ENCODE data around the gene ACBD3.
A peak's percentile ranks its signal among the peaks of the same experiment; 100 is the strongest.

Gene ACBD3

DNA sequence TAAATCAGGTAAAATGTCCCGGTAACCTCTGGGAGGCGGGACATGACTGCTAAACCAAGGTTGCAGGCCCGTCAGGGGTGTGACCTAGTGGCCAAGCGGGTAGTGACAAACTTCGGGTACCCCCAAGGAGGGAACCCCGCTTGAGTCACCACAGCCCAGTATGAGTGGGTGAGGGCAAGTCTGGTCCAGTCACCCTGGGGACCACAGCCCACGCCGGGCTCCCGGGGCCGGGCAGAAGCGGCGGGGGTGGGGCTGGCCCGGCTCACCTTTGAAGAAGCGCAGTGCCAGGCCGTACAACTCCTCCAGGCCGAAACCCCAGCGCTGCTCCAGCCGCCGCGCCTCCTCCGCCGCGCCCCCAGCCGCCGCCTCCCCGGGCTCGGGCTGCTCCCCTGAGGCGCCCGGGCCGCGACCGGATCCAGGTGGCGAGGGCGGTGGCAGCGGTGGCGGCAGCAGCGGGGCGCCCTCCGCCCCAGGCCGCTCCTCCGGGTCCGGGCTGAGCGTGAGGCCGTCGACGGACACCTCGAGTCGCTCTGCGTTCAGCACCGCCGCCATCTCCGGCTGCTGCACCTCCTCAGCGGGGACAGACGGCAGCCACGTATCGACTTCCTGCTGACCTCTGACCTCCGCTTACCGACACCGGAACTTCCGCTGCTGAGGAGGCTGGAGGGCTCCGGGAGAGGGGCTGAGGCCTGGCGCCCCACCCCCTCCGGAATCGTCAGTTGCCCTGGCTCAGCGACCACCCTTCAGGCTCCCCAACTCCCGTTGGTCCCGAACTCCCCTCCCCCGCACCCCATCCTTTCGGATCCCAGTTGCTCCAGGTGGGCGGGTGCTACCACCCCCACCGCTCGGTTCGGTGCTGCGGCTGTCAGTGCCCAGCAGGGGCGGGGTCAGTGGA lies at the start of gene ACBD3:
Gene ACBD3 (minus strand): TSS at position 618 of the 895 bp plus-strand sequence. CDS start 66 bp downstream, at position 552.
- peak within 1 kb of the TSS; percentile 90 for H3K4me3 ChIP-seq (ENCODE audit: low read length)
- no peaks in the 10 kb centered on the region for H3K27me3 ChIP-seq (ENCODE audit: control insufficient read depth, insufficient read depth, low read length)
- peaks cover 4% of the 10 kb centered on the region for H3K36me3 ChIP-seq (ENCODE audit: control insufficient read depth, low read depth, low read length)
- H3K27ac ChIP-seq (ENCODE audit: low read length) = peak within 1 kb of the TSS; percentile 35
- peak within 1 kb of the TSS; percentile 69 for H3K9ac ChIP-seq (ENCODE audit: low read length)
- no peaks in the 10 kb centered on the region for H3K9me3 ChIP-seq (ENCODE audit: control insufficient read depth, low read depth, low read length)
- H3K4me1 ChIP-seq (ENCODE audit: control insufficient read depth, low read depth, low read length) = peaks cover 4% of the 10 kb centered on the region

DNA sequence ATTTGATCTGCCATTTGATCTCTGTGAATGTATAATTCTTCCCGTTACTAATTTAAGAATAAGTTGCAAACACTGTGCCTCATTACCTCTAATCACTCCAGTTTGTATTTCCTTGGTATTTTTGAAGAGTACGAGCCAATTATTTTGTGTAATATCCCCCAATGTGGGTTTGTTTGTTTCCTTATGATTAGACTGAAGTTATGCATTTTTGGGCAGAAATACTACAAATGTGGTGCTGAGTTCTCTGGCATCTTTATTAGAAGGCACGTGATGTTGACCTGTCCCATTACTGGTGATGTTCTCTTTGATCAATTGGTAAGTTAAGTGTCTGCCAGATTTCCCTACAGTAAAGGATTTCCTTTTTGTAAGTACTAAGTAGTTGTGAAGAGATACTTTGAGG lies 47.3 kb upstream of the ACBD3 start:
- H3K4me3 ChIP-seq (ENCODE audit: low read length) = no peak overlapping the region
- no peaks in the 10 kb centered on the region for H3K9me3 ChIP-seq (ENCODE audit: control insufficient read depth, low read depth, low read length)
- H3K4me1 ChIP-seq (ENCODE audit: control insufficient read depth, low read depth, low read length) = no peaks in the 10 kb centered on the region
- H3K27ac ChIP-seq (ENCODE audit: low read length) = no peak overlapping the region
- H3K36me3 ChIP-seq (ENCODE audit: control insufficient read depth, low read depth, low read length) = peaks cover 56% of the 10 kb centered on the region
- no peak overlapping the region for H3K9ac ChIP-seq (ENCODE audit: low read length)
- no peaks in the 10 kb centered on the region for H3K27me3 ChIP-seq (ENCODE audit: control insufficient read depth, insufficient read depth, low read length)

DNA sequence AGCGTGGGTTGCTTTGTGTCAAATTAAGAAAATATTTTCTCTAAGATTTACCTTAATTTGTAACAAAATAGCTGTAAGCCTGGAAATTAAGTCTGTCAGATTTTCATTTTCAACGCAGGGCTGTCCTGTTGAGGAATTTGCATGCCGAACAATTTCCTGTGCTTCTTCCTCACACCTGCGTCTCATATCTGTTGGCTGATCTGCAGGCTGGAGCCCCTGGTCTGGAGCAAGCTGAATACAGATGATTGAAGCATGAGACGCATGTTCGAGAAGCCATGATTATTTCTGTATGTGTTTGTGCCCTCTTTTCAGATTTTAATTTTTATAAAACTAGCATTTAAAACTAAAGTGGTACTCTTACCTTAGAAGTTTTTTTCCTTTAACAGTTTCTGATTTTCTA lies 46.8 kb upstream of the ACBD3 start:
- no peak overlapping the region for H3K4me3 ChIP-seq (ENCODE audit: low read length)
- H3K27ac ChIP-seq (ENCODE audit: low read length) = no peak overlapping the region

DNA sequence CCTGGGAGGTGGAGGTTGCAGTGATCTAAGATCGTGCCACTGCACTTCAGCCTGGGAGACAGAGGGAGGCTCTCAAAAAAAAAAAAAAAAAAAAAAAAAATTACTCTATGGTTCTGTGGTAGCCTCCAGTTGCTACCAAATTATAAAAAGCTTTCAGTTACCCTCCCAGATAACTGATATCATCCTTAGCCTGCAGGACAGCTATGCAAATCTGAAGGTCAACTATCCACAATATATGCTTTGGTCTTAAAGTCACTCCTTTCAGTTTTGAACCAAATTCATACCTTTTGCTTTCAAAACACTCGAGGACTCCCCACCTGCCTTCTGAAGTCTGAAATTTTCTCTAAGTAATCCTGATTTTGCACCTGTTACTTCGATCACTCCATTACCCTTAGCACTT lies 40.1 kb upstream of the ACBD3 start:
- peaks cover 8% of the 10 kb centered on the region for H3K36me3 ChIP-seq (ENCODE audit: control insufficient read depth, low read depth, low read length)
- no peaks in the 10 kb centered on the region for H3K9me3 ChIP-seq (ENCODE audit: control insufficient read depth, low read depth, low read length)
- H3K9ac ChIP-seq (ENCODE audit: low read length) = no peak overlapping the region
- H3K4me3 ChIP-seq (ENCODE audit: low read length) = no peak overlapping the region
- peaks cover 31% of the 10 kb centered on the region for H3K27me3 ChIP-seq (ENCODE audit: control insufficient read depth, insufficient read depth, low read length)
- no peak overlapping the region for H3K27ac ChIP-seq (ENCODE audit: low read length)
- H3K4me1 ChIP-seq (ENCODE audit: control insufficient read depth, low read depth, low read length) = no peaks in the 10 kb centered on the region

More for the DNA sequence above, 46.8 kb upstream of the ACBD3 start:
- no peaks in the 10 kb centered on the region for H3K4me1 ChIP-seq (ENCODE audit: control insufficient read depth, low read depth, low read length)
- H3K9me3 ChIP-seq (ENCODE audit: control insufficient read depth, low read depth, low read length) = no peaks in the 10 kb centered on the region
- H3K9ac ChIP-seq (ENCODE audit: low read length) = no peak overlapping the region
- peaks cover 51% of the 10 kb centered on the region for H3K36me3 ChIP-seq (ENCODE audit: control insufficient read depth, low read depth, low read length)
- H3K27me3 ChIP-seq (ENCODE audit: control insufficient read depth, insufficient read depth, low read length) = no peaks in the 10 kb centered on the region

DNA sequence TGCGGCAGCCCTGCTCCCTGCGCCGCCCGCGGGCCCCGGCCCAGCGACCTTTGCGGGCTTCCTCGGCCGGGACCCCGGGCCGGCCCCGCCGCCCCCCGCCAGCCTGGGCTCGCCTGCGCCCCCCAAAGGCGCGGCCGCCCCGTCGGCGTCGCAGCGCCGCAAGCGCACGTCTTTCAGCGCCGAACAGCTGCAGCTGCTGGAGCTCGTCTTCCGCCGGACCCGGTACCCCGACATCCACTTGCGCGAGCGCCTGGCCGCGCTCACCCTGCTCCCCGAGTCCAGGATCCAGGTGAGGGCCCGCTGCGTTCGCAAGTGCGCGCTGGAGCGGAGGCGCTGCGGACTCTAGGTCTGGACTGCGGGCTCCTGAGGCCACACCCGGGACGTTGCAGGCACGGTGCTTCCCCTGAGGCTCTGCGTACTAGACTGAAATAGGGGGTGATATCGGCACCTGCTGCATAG lies 37.3 kb upstream of the ACBD3 start:
- peaks cover 10% of the 10 kb centered on the region for H3K4me1 ChIP-seq (ENCODE audit: control insufficient read depth, low read depth, low read length)
- H3K9ac ChIP-seq (ENCODE audit: low read length) = peak overlapping the region; percentile 6
- H3K4me3 ChIP-seq (ENCODE audit: low read length) = peak overlapping the region; percentile 65
- peaks cover 31% of the 10 kb centered on the region for H3K27me3 ChIP-seq (ENCODE audit: control insufficient read depth, insufficient read depth, low read length)
- H3K27ac ChIP-seq (ENCODE audit: low read length) = no peak overlapping the region
- H3K9me3 ChIP-seq (ENCODE audit: control insufficient read depth, low read depth, low read length) = no peaks in the 10 kb centered on the region
- H3K36me3 ChIP-seq (ENCODE audit: control insufficient read depth, low read depth, low read length) = no peaks in the 10 kb centered on the region

DNA sequence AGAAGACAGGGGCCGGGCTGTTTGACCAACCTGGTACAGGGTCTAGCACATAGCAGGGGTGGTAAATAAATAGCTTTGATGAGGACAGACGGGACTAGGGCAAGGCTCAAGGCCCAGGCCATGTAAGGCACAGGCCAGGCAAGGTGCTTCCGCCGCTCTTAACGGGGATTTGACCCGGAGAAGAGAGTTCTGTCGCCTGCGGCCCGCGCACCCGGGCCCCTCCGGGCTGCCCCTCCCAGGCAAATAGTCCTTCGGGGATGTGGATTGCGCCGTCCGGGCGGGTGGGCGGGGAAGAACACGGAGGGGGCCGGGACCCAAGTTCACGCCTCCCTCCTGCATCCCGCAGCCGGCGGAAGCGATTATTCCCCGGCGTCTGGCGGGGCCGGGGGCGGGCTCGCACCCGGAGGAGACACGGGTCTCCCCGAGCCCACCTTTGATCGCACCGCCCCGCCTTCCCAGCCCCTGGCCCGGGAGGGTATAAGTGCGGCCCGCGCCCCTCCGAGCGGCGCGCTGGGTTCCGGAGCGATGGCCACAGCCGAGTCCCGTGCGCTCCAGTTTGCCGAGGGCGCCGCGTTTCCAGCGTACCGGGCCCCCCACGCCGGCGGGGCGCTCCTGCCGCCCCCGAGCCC lies 36.7 kb upstream of the ACBD3 start, which contains the start of gene MIXL1:
Gene MIXL1 (plus strand): TSS at position 508 of the 629 bp plus-strand sequence. CDS start 18 bp downstream, at position 526.
- H3K27ac ChIP-seq (ENCODE audit: low read length) = no peak within 1 kb of the TSS
- H3K4me3 ChIP-seq (ENCODE audit: low read length) = peak within 1 kb of the TSS; percentile 65
- no peaks in the 10 kb centered on the region for H3K36me3 ChIP-seq (ENCODE audit: control insufficient read depth, low read depth, low read length)
- H3K9ac ChIP-seq (ENCODE audit: low read length) = peak within 1 kb of the TSS; percentile 6
- H3K27me3 ChIP-seq (ENCODE audit: control insufficient read depth, insufficient read depth, low read length) = peaks cover 31% of the 10 kb centered on the region
- no peaks in the 10 kb centered on the region for H3K9me3 ChIP-seq (ENCODE audit: control insufficient read depth, low read depth, low read length)
- H3K4me1 ChIP-seq (ENCODE audit: control insufficient read depth, low read depth, low read length) = peaks cover 10% of the 10 kb centered on the region

DNA sequence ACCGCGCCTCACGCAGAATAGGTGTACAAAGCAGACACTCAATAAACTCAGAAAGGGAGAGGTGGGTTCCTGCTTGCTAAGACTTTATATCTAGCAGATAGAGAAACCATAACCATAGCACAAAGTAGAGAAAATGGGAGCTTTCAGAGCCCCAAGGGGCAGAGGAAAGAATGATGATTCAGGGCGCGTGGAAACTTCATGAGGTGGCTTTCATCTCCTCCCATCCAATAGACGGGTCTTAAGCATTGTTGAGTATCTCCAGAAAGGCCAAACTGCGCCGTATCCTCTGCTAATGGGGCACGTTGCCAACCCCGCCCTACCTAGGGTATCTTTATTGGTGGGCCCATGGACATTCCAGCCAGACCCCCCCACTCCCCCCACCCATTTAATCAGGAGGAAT lies 36.1 kb upstream of the ACBD3 start:
- H3K9me3 ChIP-seq (ENCODE audit: control insufficient read depth, low read depth, low read length) = no peaks in the 10 kb centered on the region
- H3K9ac ChIP-seq (ENCODE audit: low read length) = no peak overlapping the region
- H3K4me1 ChIP-seq (ENCODE audit: control insufficient read depth, low read depth, low read length) = peaks cover 10% of the 10 kb centered on the region
- no peak overlapping the region for H3K27ac ChIP-seq (ENCODE audit: low read length)
- no peaks in the 10 kb centered on the region for H3K36me3 ChIP-seq (ENCODE audit: control insufficient read depth, low read depth, low read length)
- peaks cover 31% of the 10 kb centered on the region for H3K27me3 ChIP-seq (ENCODE audit: control insufficient read depth, insufficient read depth, low read length)
- no peak overlapping the region for H3K4me3 ChIP-seq (ENCODE audit: low read length)

DNA sequence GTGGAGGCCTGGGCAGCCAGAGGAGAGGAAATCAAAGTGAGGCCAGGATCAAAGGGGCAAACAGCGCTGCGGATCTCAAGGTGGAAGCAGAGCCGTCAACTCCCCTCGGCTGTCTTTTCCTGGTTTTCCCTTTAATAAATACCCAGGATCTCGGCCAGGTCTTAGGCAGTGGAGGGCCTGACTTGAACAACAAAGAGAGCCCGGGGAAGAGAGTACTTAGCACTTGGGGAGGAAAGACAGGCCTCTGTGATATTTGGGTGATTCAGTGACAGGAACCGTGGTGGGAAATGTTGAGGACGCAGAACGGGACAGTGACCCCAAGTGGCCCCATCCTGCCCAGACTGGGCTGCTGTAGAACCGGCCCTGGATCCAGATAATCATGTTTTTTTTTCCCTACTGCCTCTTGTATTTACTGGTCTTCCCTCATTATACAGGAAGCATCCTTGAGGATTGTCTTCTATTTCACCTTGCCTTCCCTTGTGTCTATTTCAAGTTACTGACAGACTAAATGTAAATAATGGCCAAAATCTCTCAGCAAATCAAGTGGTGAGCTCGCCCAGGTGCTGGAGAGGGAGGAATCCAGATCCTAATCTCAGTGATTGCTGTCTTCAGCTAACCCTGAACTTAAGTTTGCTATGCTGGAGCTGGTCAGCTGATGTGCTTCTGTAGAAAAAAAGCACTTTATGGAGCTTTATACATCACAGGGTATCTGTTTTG lies 34.1 kb upstream of the ACBD3 start:
- Histone ChIP-seq H3K9ac (ENCODE audit: low read length) (no peak overlapping the region), H3K27ac (ENCODE audit: low read length) (no peak overlapping the region), H3K27me3 (ENCODE audit: control insufficient read depth, insufficient read depth, low read length) (peaks cover 31% of the 10 kb centered on the region)

DNA sequence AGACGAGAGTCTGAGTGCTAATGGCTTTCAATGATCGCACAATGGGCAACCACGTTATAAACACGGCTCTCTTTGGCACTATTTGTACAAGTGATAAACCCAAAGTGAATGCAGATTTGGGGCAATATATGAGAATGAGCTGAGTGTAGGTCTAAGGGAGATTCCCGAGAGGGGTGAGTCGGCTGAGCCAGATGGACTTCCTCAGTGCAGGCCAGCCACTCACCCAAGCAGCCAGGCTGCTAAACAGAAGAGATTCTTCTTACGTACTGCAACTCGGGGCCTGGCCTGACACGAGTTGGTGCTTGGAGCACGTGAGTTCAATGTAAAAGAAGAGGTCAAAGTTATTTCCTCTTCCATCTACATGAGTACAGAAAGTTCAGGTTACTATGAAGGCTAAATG lies 30.7 kb upstream of the ACBD3 start:
- Histone ChIP-seq H3K4me1 (ENCODE audit: control insufficient read depth, low read depth, low read length) (peaks cover 24% of the 10 kb centered on the region), H3K27ac (ENCODE audit: low read length) (no peak overlapping the region), H3K9ac (ENCODE audit: low read length) (no peak overlapping the region), H3K4me3 (ENCODE audit: low read length) (no peak overlapping the region), H3K9me3 (ENCODE audit: control insufficient read depth, low read depth, low read length) (no peaks in the 10 kb centered on the region), H3K36me3 (ENCODE audit: control insufficient read depth, low read depth, low read length) (no peaks in the 10 kb centered on the region), H3K27me3 (ENCODE audit: control insufficient read depth, insufficient read depth, low read length) (peaks cover under 1% of the 10 kb centered on the region)

More for the DNA sequence above, 34.1 kb upstream of the ACBD3 start:
- Histone ChIP-seq H3K36me3 (ENCODE audit: control insufficient read depth, low read depth, low read length) (no peaks in the 10 kb centered on the region), H3K9me3 (ENCODE audit: control insufficient read depth, low read depth, low read length) (no peaks in the 10 kb centered on the region), H3K4me3 (ENCODE audit: low read length) (no peak overlapping the region), H3K4me1 (ENCODE audit: control insufficient read depth, low read depth, low read length) (peaks cover 12% of the 10 kb centered on the region)

DNA sequence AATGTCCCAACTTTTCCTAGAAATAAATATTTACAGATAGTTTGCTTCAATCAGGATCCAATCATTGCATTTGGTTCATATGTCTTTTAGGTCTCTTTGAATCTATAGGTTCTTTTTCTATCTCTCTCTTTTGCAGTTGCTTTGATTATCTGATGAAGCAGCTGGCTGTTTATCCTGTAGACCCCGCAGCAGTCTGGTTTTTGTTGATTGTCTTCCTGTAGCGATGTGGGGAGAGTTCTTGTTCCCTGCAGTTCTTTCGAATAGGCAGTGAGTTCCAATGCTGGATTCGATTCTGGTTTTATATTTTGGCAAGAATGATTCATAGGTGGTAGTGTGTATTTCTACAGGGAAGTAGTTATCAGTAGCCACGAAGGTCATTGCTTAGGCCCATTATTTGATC lies 29.5 kb upstream of the ACBD3 start:
- Histone ChIP-seq H3K27ac (ENCODE audit: low read length) (no peak overlapping the region), H3K4me3 (ENCODE audit: low read length) (no peak overlapping the region), H3K36me3 (ENCODE audit: control insufficient read depth, low read depth, low read length) (no peaks in the 10 kb centered on the region), H3K27me3 (ENCODE audit: control insufficient read depth, insufficient read depth, low read length) (no peaks in the 10 kb centered on the region), H3K9me3 (ENCODE audit: control insufficient read depth, low read depth, low read length) (no peaks in the 10 kb centered on the region), H3K9ac (ENCODE audit: low read length) (peak overlapping the region; percentile 11), H3K4me1 (ENCODE audit: control insufficient read depth, low read depth, low read length) (peaks cover 27% of the 10 kb centered on the region)

DNA sequence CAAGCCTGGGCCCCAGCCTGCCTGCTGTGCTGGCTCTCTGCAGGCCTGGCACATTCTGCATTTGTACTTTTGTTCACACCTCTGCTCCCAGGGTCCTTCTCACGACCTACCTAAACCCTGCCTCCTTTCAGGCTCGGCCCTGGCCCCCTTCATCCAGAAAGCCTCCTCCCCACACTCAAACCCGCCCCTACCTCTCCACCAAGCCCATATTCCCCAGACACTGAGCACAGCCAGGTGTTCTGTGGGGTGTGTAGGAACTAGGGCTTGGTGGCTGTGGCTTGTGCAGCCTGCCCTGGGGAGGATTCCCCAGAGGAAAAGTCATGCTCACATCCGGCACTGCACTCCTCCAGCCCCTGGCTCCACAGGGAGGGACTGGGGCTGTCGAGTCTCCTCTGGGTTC lies 28.7 kb upstream of the ACBD3 start:
- Histone ChIP-seq H3K4me3 (ENCODE audit: low read length) (no peak overlapping the region), H3K4me1 (ENCODE audit: control insufficient read depth, low read depth, low read length) (peaks cover 27% of the 10 kb centered on the region), H3K9ac (ENCODE audit: low read length) (no peak overlapping the region)

More for the DNA sequence above, 28.7 kb upstream of the ACBD3 start:
- no peak overlapping the region for H3K27ac ChIP-seq (ENCODE audit: low read length)
- no peaks in the 10 kb centered on the region for H3K9me3 ChIP-seq (ENCODE audit: control insufficient read depth, low read depth, low read length)
- no peaks in the 10 kb centered on the region for H3K36me3 ChIP-seq (ENCODE audit: control insufficient read depth, low read depth, low read length)
- H3K27me3 ChIP-seq (ENCODE audit: control insufficient read depth, insufficient read depth, low read length) = no peaks in the 10 kb centered on the region

All from iPS-18a (cell line).